Measurements from ENCODE around the gene DLX4. TPM values are rescaled to one million over a fixed set of nuclear protein-coding genes. Genes with fewer than 3 reads are reported as not detected.

DLX4 gene
- total and polyA plus RNA-seq, 10 of the 15 experiments (the other 5 are each of a cell fraction or from before 2014, with no cell fraction given): 0.05 to 0.29 (median 0.15) TPM

- WGBS (ENCODE audit: insufficient coverage, insufficient replicate concordance, low lambda C conversion rate, missing lambda C conversion rate): 14% methylated on average over 16 of the region's 16 CpGs
- H3K4me2 ChIP-seq (ENCODE audit: control insufficient read depth, insufficient read depth): no peak overlapping the region
- H3K27ac ChIP-seq (ENCODE audit: control insufficient read depth, insufficient read depth): no peak overlapping the region
- peaks cover 2 to 3% of the 10 kb centered on the region in 2 experiments; a peak in 3 of 4 replicates for H3K27me3 ChIP-seq (replicated peaks in 1 of 2; ENCODE audit: control insufficient read depth in 2 of 2, insufficient read depth in 2 of 2, low read length in 1 of 2)
- H3K4me1 ChIP-seq (ENCODE audit: control insufficient read depth, insufficient read depth, low read length): no peaks in the 10 kb centered on the region
- TF ChIP-seq ATF7 (IDR thresholded peaks at IDR 0.05; ENCODE audit: low read depth): no peak
- TF ChIP-seq PML (IDR thresholded peaks at IDR 0.05; ENCODE audit: low read length): no peak
- no peak for TF ChIP-seq SMAD5 (IDR thresholded peaks at IDR 0.05; ENCODE audit: low read depth)
- TF ChIP-seq YY1 (IDR thresholded peaks at IDR 0.05; ENCODE audit: low read depth, low read length): no peak
- no peak for TF ChIP-seq NFYB (IDR thresholded peaks at IDR 0.05; ENCODE audit: insufficient read depth, low read depth, low read length)
- no peak for TF ChIP-seq USF1 (IDR thresholded peaks at IDR 0.05; ENCODE audit: borderline replicate concordance, extremely low read length, insufficient read depth, low read depth, low read length)
- no peak for TF ChIP-seq TCF7 (IDR thresholded peaks at IDR 0.05; ENCODE audit: borderline replicate concordance)
- ChIA-PET SMC1A (ENCODE audit: uncharacterized antibody, unreplicated experiment) (no interaction called here), RAD21 (ENCODE audit: unreplicated experiment) (no interaction called here), CTCF (no interaction called here), POLR2A (no interaction called here)
- H3K9ac ChIP-seq (ENCODE audit: control insufficient read depth, insufficient read depth, low read length): no peak overlapping the region
- intact Hi-C loops (cut with micrococcal nuclease; ENCODE audit: unreplicated experiment): no loop called here
- H3K9me3 ChIP-seq (replicated peaks; ENCODE audit: control insufficient read depth, insufficient read depth, low read length): no peaks in the 10 kb centered on the region
- no peak overlapping the region for H3K4me3 ChIP-seq
- no TSS peak for BruUV-seq (replicated peaks)
- no peaks in the 10 kb centered on the region for H4K20me1 ChIP-seq (ENCODE audit: control insufficient read depth, insufficient read depth)
- no peak for ATAC-seq
- DNase-seq (ENCODE audit: low read depth, low spot score): no peak
- no peak overlapping the region for H2AFZ ChIP-seq (ENCODE audit: control insufficient read depth, low read depth, low read length)
- no peaks in the 10 kb centered on the region for H3K79me2 ChIP-seq (ENCODE audit: control insufficient read depth, insufficient read depth, low read length)
- in situ Hi-C loops (cut with MboI): no loop called here
- no peak for FAIRE-seq
- H3K36me3 ChIP-seq (ENCODE audit: control insufficient read depth in 2 of 2, insufficient read depth in 2 of 2, low read length in 1 of 2): no peaks in the 10 kb centered on the region
Measured at GRCh38 chr17:49931416-49932137, 37.4 kb upstream of the DLX4 start.
